Adrenal gland (tissue), 5 donors: Measurements from ENCODE around the gene MYL2.

Experiments
- POLR2A ChIP-seq, 2 donors: fragments of 450-650 bp; IDR thresholded peaks; one replicate each; pipeline ENCODE4 v1.6.1; 2017; ENCODE audit warnings: antibody characterized with exemption in 2 of 2, mild to moderate bottlenecking in 2 of 2, moderate library complexity in 1 of 2
- TF ChIP-seq, protein P1 (sequence below), 6 experiments: fragments of 450-650 bp in 4 of 6; fragments of 200-600 bp in 2 of 6; sonication (generic) in 1 of 6; IDR thresholded peaks; 1 replicate in 5 of 6; 2 replicates in 1 of 6; pipeline versions ENCODE4 v1.5.1 to v1.8.0; 2016 to 2021; ENCODE audit warnings: antibody characterized with exemption in 6 of 6, mild to moderate bottlenecking in 2 of 6, moderate library complexity in 1 of 6
- donor health status: DM: no; HTN: no; CAD: no.

DNA sequence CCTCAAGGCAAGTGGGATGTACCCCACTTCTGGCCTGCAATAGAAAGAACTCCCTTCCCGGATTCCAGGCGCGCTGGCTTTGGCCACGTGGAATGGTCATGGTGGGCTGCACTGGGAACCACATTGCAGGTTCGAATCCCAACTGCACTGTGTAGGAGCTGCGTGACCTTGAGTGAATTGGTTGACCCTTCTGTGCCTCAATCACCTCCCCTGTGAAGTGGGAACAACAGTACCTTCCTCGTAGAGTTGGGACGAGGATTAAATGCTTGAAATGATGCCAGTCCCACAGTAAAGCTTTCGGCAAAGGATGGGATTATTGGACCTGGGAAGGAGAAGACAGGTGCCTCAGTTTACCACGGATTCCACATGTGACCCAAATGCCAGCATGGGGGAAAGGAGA, 36.8 kb upstream of the MYL2 start:
- TF ChIP-seq, protein P1, sequence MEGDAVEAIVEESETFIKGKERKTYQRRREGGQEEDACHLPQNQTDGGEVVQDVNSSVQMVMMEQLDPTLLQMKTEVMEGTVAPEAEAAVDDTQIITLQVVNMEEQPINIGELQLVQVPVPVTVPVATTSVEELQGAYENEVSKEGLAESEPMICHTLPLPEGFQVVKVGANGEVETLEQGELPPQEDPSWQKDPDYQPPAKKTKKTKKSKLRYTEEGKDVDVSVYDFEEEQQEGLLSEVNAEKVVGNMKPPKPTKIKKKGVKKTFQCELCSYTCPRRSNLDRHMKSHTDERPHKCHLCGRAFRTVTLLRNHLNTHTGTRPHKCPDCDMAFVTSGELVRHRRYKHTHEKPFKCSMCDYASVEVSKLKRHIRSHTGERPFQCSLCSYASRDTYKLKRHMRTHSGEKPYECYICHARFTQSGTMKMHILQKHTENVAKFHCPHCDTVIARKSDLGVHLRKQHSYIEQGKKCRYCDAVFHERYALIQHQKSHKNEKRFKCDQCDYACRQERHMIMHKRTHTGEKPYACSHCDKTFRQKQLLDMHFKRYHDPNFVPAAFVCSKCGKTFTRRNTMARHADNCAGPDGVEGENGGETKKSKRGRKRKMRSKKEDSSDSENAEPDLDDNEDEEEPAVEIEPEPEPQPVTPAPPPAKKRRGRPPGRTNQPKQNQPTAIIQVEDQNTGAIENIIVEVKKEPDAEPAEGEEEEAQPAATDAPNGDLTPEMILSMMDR (IDR thresholded peaks at IDR 0.05): no peak
- no peak for TF ChIP-seq POLR2A (IDR thresholded peaks at IDR 0.05)
